Activated T-helper 17 cell treated with anti-CD3 and anti-CD28 coated beads, Interleukin-2, amount 50 U/mL, for 72 hours (primary cell): ENCODE data around the gene CADPS2. TPM values are rescaled to one million over a fixed set of nuclear protein-coding genes. Genes with fewer than 3 reads are reported as not detected.
"Not testable (repeated sequence)": the region's sequence is repeated elsewhere in the genome, so short reads cannot be mapped to it uniquely, and the experiment has no call there.

Source experiments
- ATAC-seq: fragments of 150-1000 bp; cut with Tn5 transposase; replicated peaks from 2 replicates; pipeline ENCODE4 v1.10.0; 2021; ENCODE audit warnings: mild to moderate bottlenecking, moderate library complexity
- H3K27ac Mint-ChIP-seq: one replicate; pipeline ENCODE4 v1.8.0; 2022; ENCODE audit warnings: mixed read lengths
- H3K27me3 Mint-ChIP-seq: one replicate; pipeline ENCODE4 v1.8.0; 2022; ENCODE audit warnings: mixed read lengths
- H3K36me3 Mint-ChIP-seq: one replicate; pipeline ENCODE4 v1.8.0; 2022; ENCODE audit warnings: low read depth, mild to moderate bottlenecking, mixed read lengths
- H3K4me1 Mint-ChIP-seq: one replicate; pipeline ENCODE4 v1.8.0; 2022; ENCODE audit warnings: mixed read lengths
- H3K4me3 Mint-ChIP-seq: one replicate; pipeline ENCODE4 v1.8.0; 2022; ENCODE audit warnings: mild to moderate bottlenecking, mixed read lengths
- H3K9me3 Mint-ChIP-seq: one replicate; pipeline ENCODE4 v1.8.0; 2022; ENCODE audit warnings: mixed read lengths
- total RNA-seq, 2 donors: library from RNA; stranded (reverse); gene quantifications; one replicate each; pipeline ENCODE4 v1.2.3, GENCODE V29; 2022

The CADPS2 gene
- total RNA-seq, 2 donors from 2014 or later: not detected

DNA sequence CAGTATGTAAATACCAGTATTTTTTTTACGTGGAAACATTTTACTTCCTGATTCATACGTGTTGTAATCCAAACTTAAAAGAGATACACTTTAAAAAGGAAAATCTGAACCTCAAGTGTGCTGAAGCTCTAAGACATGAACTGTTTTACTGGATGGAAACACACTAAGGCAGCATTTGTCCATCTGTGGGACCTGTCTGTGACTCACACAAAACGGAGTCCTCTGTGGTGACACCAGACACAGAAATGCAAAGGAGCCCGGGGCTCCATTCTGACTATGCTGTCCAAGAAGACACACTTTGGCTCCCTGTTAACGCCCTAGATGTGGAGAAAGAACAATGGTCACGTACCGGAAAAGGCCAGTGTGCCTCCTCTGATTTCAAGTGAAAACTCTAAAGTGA, 211.2 kb downstream of the CADPS2 start:
- no peak for ATAC-seq
- H3K36me3 Mint-ChIP-seq: no peaks in the 10 kb centered on the region
- peaks cover 11% of the 10 kb centered on the region for H3K9me3 Mint-ChIP-seq
- H3K4me3 Mint-ChIP-seq: no peak overlapping the region
- no peaks in the 10 kb centered on the region for H3K4me1 Mint-ChIP-seq
- no peak overlapping the region for H3K27ac Mint-ChIP-seq
- H3K27me3 Mint-ChIP-seq: no peaks in the 10 kb centered on the region

DNA sequence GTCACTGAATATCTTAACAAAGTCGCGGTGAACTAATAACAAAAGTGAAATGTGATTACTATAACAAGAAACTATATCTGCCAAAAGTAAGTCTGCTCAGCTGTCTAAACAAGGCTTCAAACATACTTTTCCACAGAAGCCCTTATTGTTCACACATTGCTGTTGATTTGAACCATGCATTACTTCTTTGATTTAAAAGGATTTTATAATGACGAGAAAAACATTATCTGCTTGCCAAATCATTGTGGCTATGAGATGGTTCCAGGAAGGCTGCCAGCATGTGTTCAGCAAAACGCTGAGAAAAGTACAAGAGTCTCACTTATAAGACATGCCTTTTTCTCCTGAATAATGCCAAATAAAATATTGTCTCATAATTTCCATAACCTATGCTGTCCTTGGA, 211.8 kb downstream of the CADPS2 start:
- no peak for ATAC-seq
- no peaks in the 10 kb centered on the region for H3K27me3 Mint-ChIP-seq
- H3K36me3 Mint-ChIP-seq: no peaks in the 10 kb centered on the region
- no peak overlapping the region for H3K27ac Mint-ChIP-seq
- no peak overlapping the region for H3K4me3 Mint-ChIP-seq
- no peaks in the 10 kb centered on the region for H3K4me1 Mint-ChIP-seq
- peaks cover 11% of the 10 kb centered on the region for H3K9me3 Mint-ChIP-seq

- peaks cover 11% of the 10 kb centered on the region for H3K9me3 Mint-ChIP-seq
- no peak overlapping the region for H3K27ac Mint-ChIP-seq
- ATAC-seq: no peak
- no peaks in the 10 kb centered on the region for H3K4me1 Mint-ChIP-seq
- H3K36me3 Mint-ChIP-seq: no peaks in the 10 kb centered on the region
- H3K4me3 Mint-ChIP-seq: no peak overlapping the region
- no peaks in the 10 kb centered on the region for H3K27me3 Mint-ChIP-seq
Measured at GRCh38 chr7:122673951-122674350, 212.3 kb downstream of the CADPS2 start.

DNA sequence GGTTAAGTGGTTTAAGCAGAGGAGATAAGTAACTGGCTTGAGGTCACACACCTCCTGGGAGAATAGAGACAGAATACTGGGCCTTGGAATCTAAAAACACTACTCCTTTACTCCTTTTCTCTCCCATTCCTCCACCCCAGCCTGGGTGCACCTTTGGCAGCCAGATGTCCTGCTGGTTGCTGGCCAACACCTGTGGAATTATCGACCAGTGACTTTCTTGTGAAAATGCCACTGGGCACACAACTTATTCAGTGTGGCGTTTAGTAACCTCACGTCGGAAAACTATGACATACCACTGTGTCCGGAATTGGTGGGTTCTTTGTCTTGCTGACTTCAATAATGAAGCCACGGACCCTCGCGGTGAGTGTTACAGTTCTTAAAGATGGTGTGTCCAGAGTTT, 213.7 kb downstream of the CADPS2 start:
- Mint-ChIP-seq H3K27me3 (no peaks in the 10 kb centered on the region), H3K36me3 (no peaks in the 10 kb centered on the region), H3K9me3 (peaks cover 4% of the 10 kb centered on the region), H3K27ac (no peak overlapping the region), H3K4me3 (no peak overlapping the region), H3K4me1 (no peaks in the 10 kb centered on the region)
- ATAC-seq: no peak

DNA sequence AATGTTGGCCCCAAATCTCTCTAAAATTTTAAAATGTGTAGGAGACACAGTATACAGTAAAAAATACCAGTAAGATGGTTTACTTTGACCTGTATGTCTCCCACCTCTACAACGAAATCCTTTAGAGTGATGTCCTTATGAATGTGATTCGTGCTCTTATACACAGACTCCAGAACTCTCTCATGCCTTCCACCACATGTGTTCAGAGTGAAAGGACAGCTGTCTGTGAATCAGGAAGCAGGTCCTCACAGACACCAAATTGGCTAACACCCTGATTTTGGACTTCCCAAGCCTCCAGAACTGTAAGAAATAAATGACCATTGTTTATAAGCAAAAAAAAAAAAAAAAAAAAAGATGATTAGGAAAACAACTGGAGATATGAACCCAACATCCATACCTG, 222.5 kb downstream of the CADPS2 start:
- H3K27me3 Mint-ChIP-seq: no peaks in the 10 kb centered on the region
- ATAC-seq: no peak
- H3K36me3 Mint-ChIP-seq: no peaks in the 10 kb centered on the region
- H3K4me3 Mint-ChIP-seq: no peak overlapping the region
- no peaks in the 10 kb centered on the region for H3K4me1 Mint-ChIP-seq
- peaks cover 4% of the 10 kb centered on the region for H3K9me3 Mint-ChIP-seq
- H3K27ac Mint-ChIP-seq: no peak overlapping the region

GRCh38 chr7:122658856-122659255, 227.4 kb downstream of the CADPS2 start:
- H3K4me1 Mint-ChIP-seq: no peaks in the 10 kb centered on the region
- no peaks in the 10 kb centered on the region for H3K36me3 Mint-ChIP-seq
- ATAC-seq: no peak
- H3K9me3 Mint-ChIP-seq: peaks cover 1% of the 10 kb centered on the region
- H3K27ac Mint-ChIP-seq: no peak overlapping the region
- no peaks in the 10 kb centered on the region for H3K27me3 Mint-ChIP-seq
- H3K4me3 Mint-ChIP-seq: no peak overlapping the region

- H3K9me3 Mint-ChIP-seq: peaks cover 5% of the 10 kb centered on the region
- no peaks in the 10 kb centered on the region for H3K36me3 Mint-ChIP-seq
- no peaks in the 10 kb centered on the region for H3K27me3 Mint-ChIP-seq
- no peak for ATAC-seq
- no peak overlapping the region for H3K27ac Mint-ChIP-seq
- no peak overlapping the region for H3K4me3 Mint-ChIP-seq
- H3K4me1 Mint-ChIP-seq: no peaks in the 10 kb centered on the region
Measured at GRCh38 chr7:122653685-122654084, 232.6 kb downstream of the CADPS2 start.

- no peaks in the 10 kb centered on the region for H3K27me3 Mint-ChIP-seq
- H3K27ac Mint-ChIP-seq: no peak overlapping the region
- H3K36me3 Mint-ChIP-seq: no peaks in the 10 kb centered on the region
- H3K9me3 Mint-ChIP-seq: peaks cover 5% of the 10 kb centered on the region
- no peaks in the 10 kb centered on the region for H3K4me1 Mint-ChIP-seq
- H3K4me3 Mint-ChIP-seq: no peak overlapping the region
- no peak for ATAC-seq
Measured at GRCh38 chr7:122652876-122653275, 233.4 kb downstream of the CADPS2 start.

GRCh38 chr7:122651451-122651850, 234.8 kb downstream of the CADPS2 start:
- no peaks in the 10 kb centered on the region for H3K4me1 Mint-ChIP-seq
- no peaks in the 10 kb centered on the region for H3K36me3 Mint-ChIP-seq
- no peaks in the 10 kb centered on the region for H3K27me3 Mint-ChIP-seq
- no peak overlapping the region for H3K4me3 Mint-ChIP-seq
- ATAC-seq: no peak
- H3K27ac Mint-ChIP-seq: no peak overlapping the region
- H3K9me3 Mint-ChIP-seq: peaks cover 9% of the 10 kb centered on the region

DNA sequence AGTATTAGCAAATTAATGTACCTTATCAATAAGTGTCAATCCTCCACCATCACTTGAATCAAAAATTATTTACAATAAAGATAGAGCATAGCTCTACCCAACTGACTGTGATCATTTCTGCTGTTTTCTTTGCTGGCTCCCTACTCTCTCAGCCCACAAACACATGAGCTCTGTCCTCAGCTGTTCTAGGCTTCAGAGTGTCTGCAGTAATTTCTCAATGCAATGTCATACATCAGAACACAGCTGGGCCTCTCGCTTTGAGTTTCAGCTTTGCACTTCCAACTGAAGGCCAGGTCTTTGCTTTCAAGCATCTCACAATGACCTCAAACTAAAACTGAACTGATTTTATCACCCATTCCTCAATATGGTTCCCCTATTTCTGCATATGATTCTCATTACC, 243.0 kb downstream of the CADPS2 start:
- Mint-ChIP-seq H3K36me3 (no peaks in the 10 kb centered on the region), H3K27ac (no peak overlapping the region), H3K4me1 (no peaks in the 10 kb centered on the region), H3K27me3 (peaks cover 4% of the 10 kb centered on the region), H3K9me3 (peaks cover 15% of the 10 kb centered on the region), H3K4me3 (no peak overlapping the region)
- no peak for ATAC-seq

DNA sequence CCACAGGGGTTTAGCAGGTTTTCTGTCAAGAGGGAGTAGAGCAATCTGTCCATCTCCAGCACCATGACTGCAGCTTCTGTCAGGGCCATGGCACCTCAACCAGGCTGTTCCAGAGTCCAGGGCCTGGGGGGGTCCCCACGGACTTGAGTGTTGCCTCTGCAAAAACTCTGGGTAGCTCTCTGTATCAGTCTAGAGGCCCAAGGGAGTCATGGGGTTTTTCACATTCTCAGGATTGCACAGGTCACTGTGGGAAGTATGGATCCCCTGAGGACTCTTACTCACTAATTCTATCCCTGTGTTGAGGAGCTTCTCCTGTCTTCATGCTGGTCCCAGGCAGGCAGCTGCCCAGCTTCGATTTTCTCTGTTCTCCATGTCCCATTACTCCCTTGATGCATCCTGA, 247.8 kb downstream of the CADPS2 start:
- no peaks in the 10 kb centered on the region for H3K36me3 Mint-ChIP-seq

GRCh38 chr7:122637784-122638183, 248.5 kb downstream of the CADPS2 start:
- Mint-ChIP-seq H3K36me3 (no peaks in the 10 kb centered on the region), H3K4me1 (no peaks in the 10 kb centered on the region), H3K9me3 (peaks cover 22% of the 10 kb centered on the region), H3K27me3 (peaks cover 4% of the 10 kb centered on the region), H3K27ac (no peak overlapping the region), H3K4me3 (no peak overlapping the region)
- ATAC-seq: no peak

More for the DNA sequence above, 247.8 kb downstream of the CADPS2 start:
- H3K4me3 Mint-ChIP-seq: no peak overlapping the region
- H3K4me1 Mint-ChIP-seq: no peaks in the 10 kb centered on the region
- ATAC-seq: no peak
- peaks cover 4% of the 10 kb centered on the region for H3K27me3 Mint-ChIP-seq
- no peak overlapping the region for H3K27ac Mint-ChIP-seq
- peaks cover 22% of the 10 kb centered on the region for H3K9me3 Mint-ChIP-seq

- not testable (repeated sequence) for H3K27me3 Mint-ChIP-seq, ATAC-seq, H3K4me1 Mint-ChIP-seq, H3K27ac Mint-ChIP-seq, H3K4me3 Mint-ChIP-seq, H3K36me3 Mint-ChIP-seq
- peaks cover 23% of the 10 kb centered on the region for H3K9me3 Mint-ChIP-seq
Measured at GRCh38 chr7:122635481-122635880, 250.8 kb downstream of the CADPS2 start.

GRCh38 chr7:122633472-122633871, 252.8 kb downstream of the CADPS2 start:
- H3K9me3 Mint-ChIP-seq: peaks cover 17% of the 10 kb centered on the region
- no peak overlapping the region for H3K4me3 Mint-ChIP-seq
- ATAC-seq: no peak
- no peaks in the 10 kb centered on the region for H3K4me1 Mint-ChIP-seq
- no peaks in the 10 kb centered on the region for H3K36me3 Mint-ChIP-seq
- no peaks in the 10 kb centered on the region for H3K27me3 Mint-ChIP-seq
- H3K27ac Mint-ChIP-seq: no peak overlapping the region

GRCh38 chr7:122632238-122632637, 254.0 kb downstream of the CADPS2 start:
- Mint-ChIP-seq H3K4me3 (no peak overlapping the region), H3K9me3 (peaks cover 22% of the 10 kb centered on the region), H3K27me3 (no peaks in the 10 kb centered on the region), H3K27ac (no peak overlapping the region), H3K36me3 (no peaks in the 10 kb centered on the region), H3K4me1 (no peaks in the 10 kb centered on the region)
- no peak for ATAC-seq

DNA sequence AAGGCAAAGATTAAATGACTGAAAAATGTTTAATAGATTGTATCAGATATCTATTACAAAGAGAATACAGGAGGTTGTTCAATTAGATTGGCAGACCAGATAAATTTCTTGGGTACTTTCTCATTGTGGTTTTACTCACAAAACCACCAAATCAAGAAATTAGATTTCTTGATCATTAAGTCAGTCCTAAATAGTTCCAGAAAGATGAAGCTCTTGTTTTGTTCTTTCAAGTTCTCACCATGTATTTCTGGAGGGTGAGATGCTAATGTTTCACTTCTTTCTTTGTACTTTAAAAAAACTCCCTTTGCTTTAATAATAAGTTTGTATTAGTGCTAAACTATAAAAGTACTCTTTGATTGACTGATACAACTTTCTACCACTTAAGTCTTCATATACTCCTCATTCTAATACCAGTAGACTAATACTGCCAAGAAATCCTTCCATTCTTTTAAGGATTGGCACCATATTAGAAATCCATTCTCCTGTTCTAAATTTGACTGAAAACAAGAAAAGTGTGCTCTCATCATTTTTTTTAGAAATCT, 256.8 kb downstream of the CADPS2 start:
- ATAC-seq: no peak
- Mint-ChIP-seq H3K36me3 (no peaks in the 10 kb centered on the region), H3K27ac (no peak overlapping the region), H3K27me3 (no peaks in the 10 kb centered on the region), H3K4me3 (no peak overlapping the region), H3K4me1 (no peaks in the 10 kb centered on the region), H3K9me3 (peaks cover 26% of the 10 kb centered on the region)
